HepG2 (cell line): ENCODE measurements around the gene DNAJA1. TPM values are rescaled to one million over a fixed set of nuclear protein-coding genes. Genes with fewer than 3 reads are reported as not detected.
"Not testable (repeated sequence)": the region's sequence is repeated elsewhere in the genome, so short reads cannot be mapped to it uniquely, and the experiment has no call there.

Experiments
- ATAC-seq: fragments of 200-7000 bp; cut with Tn5 transposase; 3 replicates; pipeline ENCODE4 v1.9.1; 2020; ENCODE audit warnings: mild to moderate bottlenecking, moderate library complexity
- BruUV-seq: library from RNA; stranded (reverse); fragments of 400-500 nt; replicated peaks from 2 replicates; lab custom pipeline; 2021; lab: Mats Ljungman, UMichigan
- CTCF ChIA-PET: fragments of 300-600 bp; formaldehyde crosslinking; extraction: SDS; loops from one replicate; lab custom pipeline; 2021; ENCODE audit warnings: low total read pairs, inconsistent platforms, low intra/inter-chr PET ratio; lab: Yijun Ruan, JAX
- POLR2A ChIA-PET: fragments of 350-600 bp; sonication (Branson Sonifier 250); formaldehyde crosslinking; loops from one replicate; lab custom pipeline; 2020; ENCODE audit warnings: antibody characterized with exemption, inconsistent platforms; lab: Yijun Ruan, JAX
- DNase-seq: peaks from one replicate; pipeline ENCODE4 v3.0.0-alpha.2; 2015; ENCODE audit warnings: low spot score
- FAIRE-seq: peaks from 3 replicates; lab custom pipeline; 2011; peaks lifted over from hg19 to GRCh38; lab: Jason Lieb, UNC
- H2AFZ ChIP-seq: one replicate; pipeline ENCODE4 v1.6.1; 2011; ENCODE audit warnings: low read length, inconsistent platforms
- H3K27ac ChIP-seq: fragments of 300-600 bp; 3 replicates; pipeline ENCODE4 v1.8.0; 2011; ENCODE audit warnings: mixed run types, mild to moderate bottlenecking, mixed read lengths, low read length, inconsistent platforms; ENCODE audit not compliant: insufficient read depth; ENCODE audit errors: extremely low read length
- H3K27me3 ChIP-seq, 2 experiments: fragments of 200-600 bp in 1 of 2; 2 replicates in 1 of 2; 3 replicates in 1 of 2; pipeline versions ENCODE4 v1.6.0 to v1.8.0; 2011; ENCODE audit warnings: low read length in 2 of 2, mild to moderate bottlenecking in 2 of 2, moderate library complexity in 2 of 2, inconsistent platforms in 1 of 2; ENCODE audit not compliant: insufficient read depth in 2 of 2, control insufficient read depth in 1 of 2
- H3K36me3 ChIP-seq, 2 experiments: fragments of 200-600 bp in 1 of 2; replicated peaks in 1 of 2; 2 replicates in 1 of 2; 3 replicates in 1 of 2; pipeline versions ENCODE4 v1.5.1 to v1.8.0; 2011; ENCODE audit warnings: low read length in 2 of 2, inconsistent platforms in 1 of 2; ENCODE audit not compliant: insufficient read depth in 2 of 2, control insufficient read depth in 1 of 2
- H3K4me1 ChIP-seq: 2 replicates; pipeline ENCODE4 v1.5.1; 2012; ENCODE audit warnings: low read length, inconsistent platforms; ENCODE audit not compliant: insufficient read depth
- H3K4me2 ChIP-seq: 2 replicates; pipeline ENCODE4 v1.6.0; 2011; ENCODE audit warnings: low read depth, low read length, inconsistent platforms
- H3K4me3 ChIP-seq, 3 experiments: fragments of 200-600 bp in 1 of 3; sonication (generic), shearing (Covaris generic) in 1 of 3; replicated peaks in 1 of 3; 2 replicates each; pipeline ENCODE4 v1.5.1; 2011 to 2016; ENCODE audit warnings: low read length in 3 of 3, inconsistent platforms in 2 of 3, low read depth in 2 of 3, mild to moderate bottlenecking in 2 of 3, control low read depth in 1 of 3, mixed read lengths in 1 of 3; ENCODE audit not compliant: insufficient read depth in 1 of 3
- H3K79me2 ChIP-seq: one replicate; pipeline ENCODE4 v1.6.1; 2011; ENCODE audit warnings: low read length, inconsistent platforms; ENCODE audit not compliant: insufficient read depth
- H3K9ac ChIP-seq: 2 replicates; pipeline ENCODE4 v1.6.0; 2011; ENCODE audit warnings: mild to moderate bottlenecking, low read depth, low read length, inconsistent platforms; ENCODE audit not compliant: insufficient read depth
- H3K9me3 ChIP-seq: 2 replicates; pipeline ENCODE4 v1.5.1; 2012; ENCODE audit warnings: mild to moderate bottlenecking, low read length
- H4K20me1 ChIP-seq: 2 replicates; pipeline ENCODE4 v1.6.0; 2011; ENCODE audit warnings: inconsistent platforms, mild to moderate bottlenecking, low read length, moderate library complexity; ENCODE audit not compliant: insufficient read depth
- FOXA1 ChIP-seq, 2 experiments: fragments of 450-650 bp in 1 of 2; sonication (generic) in 1 of 2; formaldehyde crosslinking in 1 of 2; IDR thresholded peaks; 2 replicates each; pipeline versions ENCODE4 v1.4.0 to v1.6.1; 2016 to 2020; ENCODE audit warnings: missing genetic modification reagents in 1 of 2
- ISX ChIP-seq: sonication (generic); formaldehyde crosslinking; conservative IDR thresholded peaks from 2 replicates; pipeline ENCODE4 v1.5.0; 2020; ENCODE audit warnings: missing genetic modification reagents
- KDM5B ChIP-seq: sonication (generic); formaldehyde crosslinking; IDR thresholded peaks from 2 replicates; pipeline ENCODE4 v1.4.0; 2020; ENCODE audit warnings: missing genetic modification reagents, mild to moderate bottlenecking, borderline replicate concordance
- PHF21A ChIP-seq: sonication (generic); formaldehyde crosslinking; IDR thresholded peaks from 2 replicates; pipeline ENCODE4 v1.5.0; 2020; ENCODE audit warnings: mild to moderate bottlenecking, missing genetic modification reagents
- ZSCAN31 ChIP-seq: sonication (generic); formaldehyde crosslinking; IDR thresholded peaks from 2 replicates; pipeline ENCODE4 v1.5.0; 2020; ENCODE audit warnings: low read depth, mild to moderate bottlenecking, missing genetic modification reagents
- WGBS: methylation state at CpG from one replicate; pipeline ENCODE4 v1.1.6; 2017; ENCODE audit warnings: low lambda C conversion rate; 5-methylcytosine and 5-hydroxymethylcytosine counted together
- in situ Hi-C: cut with HindIII; loops from 2 replicates; pipeline ENCODE4 v1.10.0; 2017; ENCODE audit warnings: low pct_unique_long_range_greater_than_20kb; ENCODE audit not compliant: extremely low pct_ligation_motif_present
- intact Hi-C: fragments of 100-400 bp; cut with micrococcal nuclease; formaldehyde crosslinking; loops from one replicate; pipeline ENCODE4 v1.10.0; 2022; ENCODE audit not compliant: unreplicated experiment
- polyA plus RNA-seq, 8 experiments: library from polyadenylated mRNA; depleted of rRNA in 3 of 8; stranded (reverse) in 7 of 8; unstranded in 1 of 8; fragments of >200 nt; fragmentation: Illumina TruSeq in 4 of 8; extraction: Trizol in 4 of 8; gene quantifications; 2 replicates each; pipeline versions ENCODE4 v1.2.1 to v1.2.3, GENCODE V29; 2011 to 2016; ENCODE audit warnings: low read depth in 4 of 8, missing spikeins in 1 of 8, mixed read lengths in 1 of 8; ENCODE audit not compliant: insufficient read depth in 1 of 8
- total RNA-seq, 5 experiments: library from RNA; depleted of rRNA; stranded (reverse); fragments of >200 nt; fragmentation: Illumina TruSeq; extraction: Trizol; gene quantifications; 2 replicates each; pipeline ENCODE4 v1.2.3, GENCODE V29; 2016; ENCODE audit warnings: low read depth in 1 of 5
- TF ChIP-seq, protein P1 (sequence below): sonication (generic); formaldehyde crosslinking; IDR thresholded peaks from 2 replicates; pipeline ENCODE4 v1.4.0; 2020; ENCODE audit warnings: missing genetic modification reagents, borderline replicate concordance
- TF ChIP-seq, protein P2 (sequence below): IDR thresholded peaks from 2 replicates; pipeline ENCODE4 v1.4.0; 2020; ENCODE audit warnings: mild to moderate bottlenecking, missing genetic modification reagents

DNAJA1 gene
- total and polyA plus RNA-seq, 2 of the 13 experiments (the other 11 are each of a cell fraction or from before 2014, with no cell fraction given) = 95.9 to 306 TPM

DNA sequence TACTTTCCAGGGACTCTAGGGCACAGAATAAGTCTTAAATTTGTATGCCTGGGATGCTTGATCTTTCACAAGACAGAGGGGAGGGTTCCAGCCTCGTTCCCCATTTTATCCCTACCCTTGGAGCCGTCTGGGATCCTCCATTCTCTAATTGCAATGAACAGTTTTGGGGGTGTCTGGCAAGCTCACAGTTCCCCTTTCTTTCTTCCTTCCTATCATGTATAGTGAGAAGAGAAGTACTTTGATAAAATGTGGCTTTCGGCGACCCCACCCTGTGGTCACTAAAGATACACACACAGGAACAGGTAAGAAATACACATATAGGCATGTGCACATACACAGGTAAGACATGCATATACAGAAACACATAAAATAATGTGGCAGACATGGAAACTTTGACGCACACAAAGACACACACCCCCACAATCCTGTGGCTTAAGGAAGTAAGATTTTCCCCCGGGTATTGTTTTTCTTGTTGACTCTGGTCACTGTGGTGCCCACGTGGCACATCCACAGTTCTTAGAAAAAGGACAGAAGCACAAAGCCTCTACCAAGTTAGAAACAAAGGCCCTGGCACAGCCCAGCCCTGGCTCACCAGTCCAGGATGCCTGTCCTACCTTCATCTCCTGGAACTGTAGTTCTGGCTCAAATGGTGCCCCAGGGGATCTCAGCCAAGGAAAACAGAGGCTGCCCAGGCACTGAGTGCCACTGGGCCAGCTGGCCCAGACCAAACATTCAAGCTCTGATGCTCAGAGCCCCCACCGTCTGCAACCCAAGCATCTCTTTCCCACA, 57.7 kb downstream of the DNAJA1 start:
- FAIRE-seq (no peak), ATAC-seq (no peak), DNase-seq (no peak)
- no TSS peak for BruUV-seq
- 16% methylated on average over 8 of the region's 8 CpGs for WGBS
- peak overlapping the region; percentile 74 for H3K4me2 ChIP-seq
- H3K4me3 ChIP-seq = no peak overlapping the region
- H3K9ac ChIP-seq = no peak overlapping the region
- no peaks in the 10 kb centered on the region for H3K36me3 ChIP-seq
- no peaks in the 10 kb centered on the region for H3K9me3 ChIP-seq
- in situ Hi-C loops (loop anchor here (5.0 kb wide), 1 partner anchor 145 kb away; no protein-coding TSS in a partner anchor), intact Hi-C loops (no loop called here)
- H4K20me1 ChIP-seq = no peaks in the 10 kb centered on the region
- ChIA-PET POLR2A (no interaction called here), CTCF (interaction anchor here (3.2 to 3.4 kb wide), 2 partner anchors 88 to 142 kb away, joined by 13 to 80 read pairs; no protein-coding TSS in a partner anchor)
- H3K27ac ChIP-seq = no peak overlapping the region
- no peaks in the 10 kb centered on the region for H3K79me2 ChIP-seq
- H3K27me3 ChIP-seq = no peaks in the 10 kb centered on the region
- no peak for TF ChIP-seq ISX (CRISPR knock-in tag)
- TF ChIP-seq ZSCAN31 (CRISPR knock-in tag) = no peak
- 0 out of 2 replicates have a peak, but pooled peaks have one; percentile 4 for TF ChIP-seq PHF21A (CRISPR knock-in tag)
- TF ChIP-seq KDM5B (CRISPR knock-in tag) = no peak
- no peak overlapping the region for H2AFZ ChIP-seq
- H3K4me1 ChIP-seq = peaks cover 27% of the 10 kb centered on the region

DNA sequence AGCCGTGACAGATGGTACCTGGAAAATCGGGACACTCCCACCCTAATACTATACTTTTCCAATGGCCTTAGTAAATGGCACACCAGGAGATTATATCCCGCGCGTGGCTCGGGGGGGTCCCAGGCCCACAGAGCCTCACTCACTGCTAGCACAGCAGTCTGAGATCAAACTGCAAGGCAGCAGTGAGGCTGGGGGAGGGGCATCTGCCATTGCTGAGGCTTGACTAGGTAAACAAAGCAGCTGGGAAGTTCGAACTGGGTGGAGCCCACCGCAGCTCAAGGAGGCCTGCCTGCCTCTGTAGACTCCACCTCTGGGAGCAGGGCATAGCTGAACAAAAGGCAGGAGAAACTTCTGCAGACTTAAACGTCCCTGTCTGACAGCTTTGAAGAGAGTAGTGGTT, 60.6 kb downstream of the DNAJA1 start:
- H2AFZ ChIP-seq, CTCF ChIA-PET, ATAC-seq: not testable (repeated sequence)

More for the DNA sequence above, 60.6 kb downstream of the DNAJA1 start:
- H3K9ac ChIP-seq; H4K20me1 ChIP-seq; H3K4me2 ChIP-seq; H3K79me2 ChIP-seq; H3K4me3 ChIP-seq; TF ChIP-seq FOXA1 (IDR thresholded peaks at IDR 0.05): not testable (repeated sequence)
- peaks cover 25% of the 10 kb centered on the region for H3K4me1 ChIP-seq
- TF ChIP-seq, protein P1, sequence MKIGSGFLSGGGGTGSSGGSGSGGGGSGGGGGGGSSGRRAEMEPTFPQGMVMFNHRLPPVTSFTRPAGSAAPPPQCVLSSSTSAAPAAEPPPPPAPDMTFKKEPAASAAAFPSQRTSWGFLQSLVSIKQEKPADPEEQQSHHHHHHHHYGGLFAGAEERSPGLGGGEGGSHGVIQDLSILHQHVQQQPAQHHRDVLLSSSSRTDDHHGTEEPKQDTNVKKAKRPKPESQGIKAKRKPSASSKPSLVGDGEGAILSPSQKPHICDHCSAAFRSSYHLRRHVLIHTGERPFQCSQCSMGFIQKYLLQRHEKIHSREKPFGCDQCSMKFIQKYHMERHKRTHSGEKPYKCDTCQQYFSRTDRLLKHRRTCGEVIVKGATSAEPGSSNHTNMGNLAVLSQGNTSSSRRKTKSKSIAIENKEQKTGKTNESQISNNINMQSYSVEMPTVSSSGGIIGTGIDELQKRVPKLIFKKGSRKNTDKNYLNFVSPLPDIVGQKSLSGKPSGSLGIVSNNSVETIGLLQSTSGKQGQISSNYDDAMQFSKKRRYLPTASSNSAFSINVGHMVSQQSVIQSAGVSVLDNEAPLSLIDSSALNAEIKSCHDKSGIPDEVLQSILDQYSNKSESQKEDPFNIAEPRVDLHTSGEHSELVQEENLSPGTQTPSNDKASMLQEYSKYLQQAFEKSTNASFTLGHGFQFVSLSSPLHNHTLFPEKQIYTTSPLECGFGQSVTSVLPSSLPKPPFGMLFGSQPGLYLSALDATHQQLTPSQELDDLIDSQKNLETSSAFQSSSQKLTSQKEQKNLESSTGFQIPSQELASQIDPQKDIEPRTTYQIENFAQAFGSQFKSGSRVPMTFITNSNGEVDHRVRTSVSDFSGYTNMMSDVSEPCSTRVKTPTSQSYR (CRISPR knock-in tag) = peak; percentile 70
- TF ChIP-seq FOXA1 (CRISPR knock-in tag; IDR thresholded peaks at IDR 0.05) = peak; percentile 36; the same call in 1 of the 2 replicates
- TF ChIP-seq, protein P2, sequence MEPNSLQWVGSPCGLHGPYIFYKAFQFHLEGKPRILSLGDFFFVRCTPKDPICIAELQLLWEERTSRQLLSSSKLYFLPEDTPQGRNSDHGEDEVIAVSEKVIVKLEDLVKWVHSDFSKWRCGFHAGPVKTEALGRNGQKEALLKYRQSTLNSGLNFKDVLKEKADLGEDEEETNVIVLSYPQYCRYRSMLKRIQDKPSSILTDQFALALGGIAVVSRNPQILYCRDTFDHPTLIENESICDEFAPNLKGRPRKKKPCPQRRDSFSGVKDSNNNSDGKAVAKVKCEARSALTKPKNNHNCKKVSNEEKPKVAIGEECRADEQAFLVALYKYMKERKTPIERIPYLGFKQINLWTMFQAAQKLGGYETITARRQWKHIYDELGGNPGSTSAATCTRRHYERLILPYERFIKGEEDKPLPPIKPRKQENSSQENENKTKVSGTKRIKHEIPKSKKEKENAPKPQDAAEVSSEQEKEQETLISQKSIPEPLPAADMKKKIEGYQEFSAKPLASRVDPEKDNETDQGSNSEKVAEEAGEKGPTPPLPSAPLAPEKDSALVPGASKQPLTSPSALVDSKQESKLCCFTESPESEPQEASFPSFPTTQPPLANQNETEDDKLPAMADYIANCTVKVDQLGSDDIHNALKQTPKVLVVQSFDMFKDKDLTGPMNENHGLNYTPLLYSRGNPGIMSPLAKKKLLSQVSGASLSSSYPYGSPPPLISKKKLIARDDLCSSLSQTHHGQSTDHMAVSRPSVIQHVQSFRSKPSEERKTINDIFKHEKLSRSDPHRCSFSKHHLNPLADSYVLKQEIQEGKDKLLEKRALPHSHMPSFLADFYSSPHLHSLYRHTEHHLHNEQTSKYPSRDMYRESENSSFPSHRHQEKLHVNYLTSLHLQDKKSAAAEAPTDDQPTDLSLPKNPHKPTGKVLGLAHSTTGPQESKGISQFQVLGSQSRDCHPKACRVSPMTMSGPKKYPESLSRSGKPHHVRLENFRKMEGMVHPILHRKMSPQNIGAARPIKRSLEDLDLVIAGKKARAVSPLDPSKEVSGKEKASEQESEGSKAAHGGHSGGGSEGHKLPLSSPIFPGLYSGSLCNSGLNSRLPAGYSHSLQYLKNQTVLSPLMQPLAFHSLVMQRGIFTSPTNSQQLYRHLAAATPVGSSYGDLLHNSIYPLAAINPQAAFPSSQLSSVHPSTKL = 0 out of 2 replicates have a peak, but pooled peaks have one; percentile 16
- TF ChIP-seq, all 625 proteins: peak for 3; not testable (repeated sequence) for 622
- intact Hi-C loops, FAIRE-seq, H3K9me3 ChIP-seq, DNase-seq, in situ Hi-C loops, H3K27ac ChIP-seq, H3K27me3 ChIP-seq, H3K36me3 ChIP-seq, BruUV-seq, POLR2A ChIA-PET: not testable (repeated sequence)
- 0% methylated on average over 2 of the region's 9 CpGs for WGBS
